Measurements from ENCODE around the gene CAPN14.

DNA sequence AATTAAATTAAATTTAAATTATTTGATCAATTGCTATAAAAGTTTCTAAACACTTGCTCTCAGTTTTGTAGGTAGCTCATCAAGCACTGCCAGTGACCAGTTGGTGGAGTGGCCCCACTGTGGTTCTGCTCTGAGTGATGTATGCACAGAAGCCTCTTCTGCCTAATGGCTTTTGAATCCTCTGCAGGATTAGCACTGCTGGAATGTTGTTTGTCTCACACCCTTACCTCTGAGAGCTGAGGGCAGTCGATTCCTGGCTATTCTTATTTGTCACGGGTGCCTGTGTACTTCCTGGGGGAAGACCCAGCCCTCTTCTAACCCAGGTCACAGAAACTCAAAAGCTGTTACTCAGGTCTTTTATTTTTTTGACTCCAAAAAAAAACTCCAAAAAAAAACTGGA lies 9.5 kb downstream of the CAPN14 start:
- TF ChIP-seq, protein P1, sequence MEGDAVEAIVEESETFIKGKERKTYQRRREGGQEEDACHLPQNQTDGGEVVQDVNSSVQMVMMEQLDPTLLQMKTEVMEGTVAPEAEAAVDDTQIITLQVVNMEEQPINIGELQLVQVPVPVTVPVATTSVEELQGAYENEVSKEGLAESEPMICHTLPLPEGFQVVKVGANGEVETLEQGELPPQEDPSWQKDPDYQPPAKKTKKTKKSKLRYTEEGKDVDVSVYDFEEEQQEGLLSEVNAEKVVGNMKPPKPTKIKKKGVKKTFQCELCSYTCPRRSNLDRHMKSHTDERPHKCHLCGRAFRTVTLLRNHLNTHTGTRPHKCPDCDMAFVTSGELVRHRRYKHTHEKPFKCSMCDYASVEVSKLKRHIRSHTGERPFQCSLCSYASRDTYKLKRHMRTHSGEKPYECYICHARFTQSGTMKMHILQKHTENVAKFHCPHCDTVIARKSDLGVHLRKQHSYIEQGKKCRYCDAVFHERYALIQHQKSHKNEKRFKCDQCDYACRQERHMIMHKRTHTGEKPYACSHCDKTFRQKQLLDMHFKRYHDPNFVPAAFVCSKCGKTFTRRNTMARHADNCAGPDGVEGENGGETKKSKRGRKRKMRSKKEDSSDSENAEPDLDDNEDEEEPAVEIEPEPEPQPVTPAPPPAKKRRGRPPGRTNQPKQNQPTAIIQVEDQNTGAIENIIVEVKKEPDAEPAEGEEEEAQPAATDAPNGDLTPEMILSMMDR (IDR thresholded peaks at IDR 0.05; ENCODE audit: low read length): 0 out of 2 replicates have a peak, but pooled peaks have one; percentile 8
- no peak for TF ChIP-seq EZH2 (optimal IDR thresholded peaks at IDR 0.05; ENCODE audit: low read depth, low read length)

Measured in MM.1S (cell line).